HepG2 (cell line): ENCODE data around the gene WDR7.
A peak's percentile ranks its signal among the peaks of the same experiment; 100 is the strongest.

ENCODE experiments used
- ATF2 ChIP-seq: sonication (generic); formaldehyde crosslinking; IDR thresholded peaks from 2 replicates; pipeline ENCODE4 v1.4.0; 2020; ENCODE audit warnings: missing genetic modification reagents
- CTCF ChIP-seq: sonication (generic); formaldehyde crosslinking; IDR thresholded peaks from 2 replicates; pipeline ENCODE4 v1.5.0; 2020; ENCODE audit warnings: mild to moderate bottlenecking, missing genetic modification reagents, moderate library complexity
- JUNB ChIP-seq: sonication (generic); formaldehyde crosslinking; IDR thresholded peaks from 2 replicates; pipeline ENCODE4 v1.8.0; 2022; ENCODE audit warnings: missing genetic modification reagents, mild to moderate bottlenecking, borderline replicate concordance
- POLR2A ChIP-seq, 2 experiments: IDR thresholded peaks; 2 replicates each; pipeline ENCODE4 v1.6.1; 2011; ENCODE audit warnings: low read depth in 2 of 2, low read length in 2 of 2, mild to moderate bottlenecking in 1 of 2, moderate library complexity in 1 of 2; ENCODE audit not compliant: insufficient read depth in 1 of 2
- RNF2 ChIP-seq: fragments of 450-650 bp; conservative IDR thresholded peaks from 2 replicates; pipeline ENCODE4 v1.6.1; 2016; ENCODE audit warnings: low read depth
- TAF1 ChIP-seq: sonication (generic); formaldehyde crosslinking; IDR thresholded peaks from 2 replicates; pipeline ENCODE4 v1.4.0; 2020; ENCODE audit warnings: missing genetic modification reagents
- ZNF30 ChIP-seq: sonication (generic); formaldehyde crosslinking; IDR thresholded peaks from 2 replicates; pipeline ENCODE4 v1.5.0; 2020; ENCODE audit warnings: mild to moderate bottlenecking, missing genetic modification reagents
- ZNF441 ChIP-seq: sonication (generic); formaldehyde crosslinking; IDR thresholded peaks from 2 replicates; pipeline ENCODE4 v1.7.0; 2021; ENCODE audit warnings: missing genetic modification reagents, borderline replicate concordance
- ZNF577 ChIP-seq: sonication (generic); formaldehyde crosslinking; IDR thresholded peaks from 2 replicates; pipeline ENCODE4 v1.4.0; 2020; ENCODE audit warnings: mild to moderate bottlenecking, low read depth, missing genetic modification reagents, borderline replicate concordance
- ZNF597 ChIP-seq: sonication (generic); formaldehyde crosslinking; IDR thresholded peaks from 2 replicates; pipeline ENCODE4 v1.5.0; 2020; ENCODE audit warnings: missing genetic modification reagents
- ZNF639 ChIP-seq: conservative IDR thresholded peaks from 2 replicates; pipeline ENCODE4 v1.6.1; 2018; ENCODE audit warnings: missing genetic modification reagents
- ZNF670 ChIP-seq: sonication (generic); formaldehyde crosslinking; IDR thresholded peaks from 2 replicates; pipeline ENCODE4 v1.8.0; 2022; ENCODE audit warnings: mild to moderate bottlenecking, missing genetic modification reagents, borderline replicate concordance

GRCh38 chr18:56637711-56638231, 13.4 kb upstream of the WDR7 start:
- TF ChIP-seq ZNF670 (CRISPR knock-in tag) (peak; percentile 47; the same call in 1 of the 2 replicates), POLR2A (IDR thresholded peaks at IDR 0.05; ENCODE audit: insufficient read depth in 1 of 2, low read depth in 2 of 2, low read length in 2 of 2) (no peak), CTCF (CRISPR knock-in tag) (no peak), ZNF577 (CRISPR knock-in tag) (no peak), ZNF639 (CRISPR knock-in tag) (no peak), ZNF441 (CRISPR knock-in tag) (no peak), ZNF30 (no peak), ZNF597 (CRISPR knock-in tag) (no peak), JUNB (CRISPR knock-in tag) (no peak), TAF1 (no peak), RNF2 (no peak), ATF2 (CRISPR knock-in tag) (no peak)
